TTC549 (cell line): ENCODE measurements around the gene FGF4.
"Not testable (repeated sequence)": the region's sequence is repeated elsewhere in the genome, so short reads cannot be mapped to it uniquely, and the experiment has no call there.

Experiments used
- FAIRE-seq: peaks from 2 replicates; lab custom pipeline; 2012; peaks lifted over from hg19 to GRCh38; lab: Jason Lieb, UNC

The FGF4 gene

GRCh38 chr11:69773626-69774353 lies 1.4 kb downstream of the FGF4 start:
- no peak for FAIRE-seq

DNA sequence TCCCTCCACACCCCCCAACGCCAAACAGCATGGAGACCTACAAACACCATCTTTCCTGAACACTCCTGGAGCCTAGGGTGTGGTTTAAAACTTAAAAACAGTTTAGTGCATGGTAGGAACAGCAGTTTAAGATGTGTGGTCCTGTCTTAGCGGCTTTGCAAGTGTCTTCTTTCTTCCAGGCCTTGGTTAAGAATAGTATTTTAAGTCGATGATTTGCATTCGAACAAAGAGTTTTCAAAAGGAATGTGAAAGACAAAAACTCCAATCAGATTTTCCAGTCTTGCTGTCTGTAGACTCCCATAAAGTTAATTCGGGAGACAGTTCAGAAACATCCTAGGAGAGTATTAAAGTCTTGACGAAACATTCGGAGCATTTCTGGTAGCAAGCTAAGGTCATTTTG lies 3.7 kb downstream of the FGF4 start:
- FAIRE-seq, result no peak

- FAIRE-seq, result no peak
Measured at GRCh38 chr11:69770540-69770939, 4.6 kb downstream of the FGF4 start.

DNA sequence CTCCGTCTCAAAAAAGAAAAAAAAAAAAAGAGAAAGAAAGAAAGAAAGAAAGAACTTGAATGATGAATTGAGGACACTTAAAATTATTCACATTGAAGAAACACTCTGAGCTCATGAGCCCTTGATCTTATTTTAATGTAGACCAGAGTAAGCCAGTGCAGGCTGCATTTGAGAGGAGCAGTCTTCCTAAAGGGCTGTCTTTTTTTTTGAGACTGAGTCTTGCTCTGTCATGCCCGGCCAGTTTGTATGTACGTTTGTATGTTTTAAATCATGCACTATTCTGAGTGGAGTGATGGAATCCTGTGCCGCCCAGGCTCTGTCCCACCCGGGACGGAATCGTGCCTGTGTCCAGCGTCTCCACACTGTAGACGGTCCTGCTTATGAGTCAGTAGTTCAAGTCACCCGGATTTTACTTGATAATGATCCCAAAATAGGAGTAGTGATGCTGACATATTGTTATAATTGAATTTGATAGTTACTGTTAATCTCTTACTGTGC lies 9.6 kb downstream of the FGF4 start:
- no peak for FAIRE-seq

DNA sequence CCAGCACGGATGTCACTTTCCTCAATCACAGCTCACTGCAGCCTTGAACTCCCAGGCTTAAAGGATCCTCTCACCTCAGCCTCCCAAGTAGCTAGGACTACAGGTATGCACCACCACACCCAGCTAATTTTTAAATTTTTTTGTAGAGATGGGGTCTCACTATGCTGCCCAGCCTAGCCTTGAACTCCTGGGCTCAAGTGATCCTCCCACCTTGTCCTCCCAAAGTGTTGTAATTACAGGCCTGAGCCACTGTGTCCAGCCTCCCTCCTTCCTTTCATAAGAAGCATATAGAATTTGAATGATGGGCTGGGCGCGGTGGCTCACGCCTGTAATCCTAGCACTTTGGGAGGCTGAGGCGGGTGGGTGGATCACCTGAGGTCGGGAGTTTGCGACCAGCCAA lies 10.2 kb downstream of the FGF4 start:
- FAIRE-seq, result not testable (repeated sequence)

DNA sequence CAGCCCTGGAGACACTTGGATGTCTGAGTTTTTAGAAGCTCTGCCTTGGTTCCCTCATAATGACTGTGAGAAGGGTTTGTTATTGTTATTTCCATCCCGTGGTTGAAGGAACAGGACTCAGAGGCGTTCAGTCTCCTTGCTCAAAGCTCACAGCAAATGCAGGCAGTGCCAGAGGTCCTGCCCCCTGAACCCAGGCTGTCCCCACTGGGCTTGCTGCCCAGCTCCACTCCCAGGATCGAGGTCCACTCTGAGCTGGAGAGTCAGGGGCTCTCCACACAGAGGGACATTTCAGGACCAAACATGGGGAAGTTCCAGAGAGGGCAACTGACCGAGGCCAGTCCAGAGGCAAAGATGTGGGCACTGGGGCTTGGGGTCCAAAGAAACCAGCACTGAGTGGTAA lies 14.8 kb downstream of the FGF4 start:
- FAIRE-seq, result no peak

GRCh38 chr11:69752890-69753289 lies 22.3 kb downstream of the FGF4 start:
- no peak for FAIRE-seq

DNA sequence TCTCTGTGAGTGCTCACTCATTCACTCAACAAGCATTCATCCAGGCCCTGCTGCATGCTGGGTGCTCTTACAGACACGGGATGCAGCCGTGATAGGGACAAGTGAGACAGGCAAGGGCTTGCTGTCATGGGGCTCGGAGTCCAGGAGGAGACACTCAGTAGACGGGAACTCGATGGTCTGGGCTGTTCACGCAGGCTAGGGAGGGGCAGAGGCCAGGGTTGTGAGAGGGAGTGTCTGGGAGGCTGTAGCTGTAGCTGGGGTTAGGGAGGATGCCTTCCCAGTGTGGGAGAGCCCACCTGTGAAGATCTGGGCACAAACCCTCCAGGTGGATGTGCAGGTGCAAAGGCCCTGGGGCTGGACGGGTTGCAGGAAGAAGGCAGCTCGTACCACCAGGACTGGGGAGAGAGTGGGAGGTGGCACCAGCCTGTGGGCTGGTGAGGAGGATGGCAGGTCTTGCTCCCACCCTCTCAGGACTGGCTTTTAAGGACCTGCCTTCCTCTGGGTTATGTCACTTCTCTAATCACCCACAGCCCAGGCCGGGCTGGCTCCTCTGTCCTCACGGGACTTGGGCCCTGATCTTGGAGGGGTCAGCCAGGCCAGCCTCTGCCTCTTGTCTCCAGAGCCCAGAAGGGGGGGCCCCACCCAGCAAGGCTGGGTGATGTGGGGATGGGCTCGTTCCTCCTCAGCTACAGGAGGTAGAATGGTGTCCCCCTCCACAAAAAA lies 24.1 kb downstream of the FGF4 start:
- FAIRE-seq, result no peak

- FAIRE-seq, result no peak
Measured at GRCh38 chr11:69750108-69750850, 24.9 kb downstream of the FGF4 start.

GRCh38 chr11:69748637-69749036 lies 26.5 kb downstream of the FGF4 start:
- FAIRE-seq, result no peak

- FAIRE-seq, result no peak
Measured at GRCh38 chr11:69746752-69747742, 28.1 kb downstream of the FGF4 start.

DNA sequence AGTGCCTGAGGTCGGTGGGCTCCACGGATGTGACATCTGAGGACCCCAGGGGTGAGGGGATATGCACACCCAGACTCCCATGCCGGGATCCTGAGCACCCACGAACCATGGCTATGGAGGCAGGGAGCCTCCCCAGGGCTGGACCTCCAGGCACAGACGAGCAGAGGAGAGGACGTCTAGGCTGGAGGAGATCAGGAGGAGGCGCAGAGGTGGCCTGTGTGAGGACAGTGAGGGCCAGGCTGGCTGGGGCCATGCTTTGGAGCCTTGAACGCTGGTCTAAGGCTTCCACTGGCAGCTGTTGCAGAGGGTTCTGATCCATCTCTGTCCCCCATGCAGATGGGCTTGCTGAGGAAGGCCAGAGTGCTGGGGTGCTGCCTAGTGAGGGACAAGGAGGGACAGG lies 29.0 kb downstream of the FGF4 start:
- no peak for FAIRE-seq

- no peak for FAIRE-seq
Measured at GRCh38 chr11:69745201-69745600, 29.9 kb downstream of the FGF4 start.

GRCh38 chr11:69744435-69744834 lies 30.7 kb downstream of the FGF4 start:
- no peak for FAIRE-seq

- no peak for FAIRE-seq
Measured at GRCh38 chr11:69734841-69735240, 40.3 kb downstream of the FGF4 start.

- FAIRE-seq, result no peak
Measured at GRCh38 chr11:69734367-69734766, 40.8 kb downstream of the FGF4 start.

- no peak for FAIRE-seq
Measured at GRCh38 chr11:69732910-69733309, 42.2 kb downstream of the FGF4 start.

DNA sequence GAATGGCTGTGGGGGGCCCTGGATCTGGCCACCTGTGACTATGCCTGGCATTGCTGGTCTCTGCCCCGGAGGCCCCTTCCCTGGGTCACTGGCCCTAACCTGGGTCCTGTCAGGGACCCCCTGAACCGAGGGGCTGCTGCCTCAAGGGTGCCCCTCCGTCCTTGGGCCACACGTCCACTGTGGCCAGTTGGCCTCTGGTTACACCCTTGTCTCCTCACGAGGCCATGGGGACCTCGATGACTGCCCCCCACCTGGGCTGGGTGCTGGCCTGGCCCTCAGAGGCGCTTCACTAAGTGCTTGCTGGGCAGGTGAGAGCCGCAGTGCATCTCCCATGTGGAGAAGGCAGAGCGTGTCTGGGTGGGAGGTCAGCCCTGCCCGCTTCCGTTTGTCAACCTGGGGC lies 44.0 kb downstream of the FGF4 start:
- FAIRE-seq, result no peak

GRCh38 chr11:69730500-69730899 lies 44.6 kb downstream of the FGF4 start:
- FAIRE-seq, result no peak

- no peak for FAIRE-seq
Measured at GRCh38 chr11:69729252-69729651, 45.9 kb downstream of the FGF4 start.

GRCh38 chr11:69727266-69727665 lies 47.9 kb downstream of the FGF4 start:
- no peak for FAIRE-seq

GRCh38 chr11:69726481-69726880 lies 48.7 kb downstream of the FGF4 start:
- no peak for FAIRE-seq
